HG02763 (cell line): Measurements from ENCODE around the gene SPECC1.
"Not testable (repeated sequence)": the region's sequence is repeated elsewhere in the genome, so short reads cannot be mapped to it uniquely, and the experiment has no call there.

ENCODE experiments used
- ATAC-seq: cut with Tn5 transposase; IDR thresholded peaks from one replicate; pipeline ENCODE4 v1.9.1; 2021; ENCODE audit warnings: mild to moderate bottlenecking, moderate library complexity; ENCODE audit not compliant: unreplicated experiment

Gene SPECC1

DNA sequence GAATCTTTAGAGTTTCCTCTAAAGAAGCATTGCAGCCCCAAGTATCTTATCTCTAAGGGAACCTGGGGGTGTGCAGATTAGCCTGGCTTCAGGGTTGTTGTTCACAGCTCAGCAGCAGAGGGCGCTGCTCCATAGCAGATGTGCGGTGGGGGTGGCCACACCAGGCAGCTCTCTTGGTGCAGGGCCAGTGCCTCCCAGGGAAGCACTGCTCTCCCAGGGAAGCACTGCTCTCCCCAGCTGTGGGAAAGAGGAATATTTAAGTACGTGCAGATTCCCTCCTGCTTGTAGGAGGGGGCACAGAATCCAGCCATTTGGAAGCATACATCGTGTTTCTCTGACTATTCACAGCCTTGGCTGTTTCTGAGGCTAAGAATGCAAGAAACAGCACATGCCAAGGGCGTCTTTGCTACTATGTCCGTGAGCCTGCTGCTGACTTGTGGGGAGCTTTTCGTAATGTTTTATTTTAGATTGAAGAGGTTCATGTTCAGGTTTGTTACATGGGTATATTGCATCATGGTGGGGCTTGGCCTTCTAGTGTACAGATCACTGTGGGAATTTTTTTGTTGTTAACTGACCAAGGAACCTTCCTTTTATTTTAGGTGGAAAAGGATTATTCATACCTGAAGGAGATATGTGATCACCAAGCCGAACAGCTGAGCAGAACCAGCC, 217.8 kb downstream of the SPECC1 start:
- ATAC-seq, result peak; percentile 53

DNA sequence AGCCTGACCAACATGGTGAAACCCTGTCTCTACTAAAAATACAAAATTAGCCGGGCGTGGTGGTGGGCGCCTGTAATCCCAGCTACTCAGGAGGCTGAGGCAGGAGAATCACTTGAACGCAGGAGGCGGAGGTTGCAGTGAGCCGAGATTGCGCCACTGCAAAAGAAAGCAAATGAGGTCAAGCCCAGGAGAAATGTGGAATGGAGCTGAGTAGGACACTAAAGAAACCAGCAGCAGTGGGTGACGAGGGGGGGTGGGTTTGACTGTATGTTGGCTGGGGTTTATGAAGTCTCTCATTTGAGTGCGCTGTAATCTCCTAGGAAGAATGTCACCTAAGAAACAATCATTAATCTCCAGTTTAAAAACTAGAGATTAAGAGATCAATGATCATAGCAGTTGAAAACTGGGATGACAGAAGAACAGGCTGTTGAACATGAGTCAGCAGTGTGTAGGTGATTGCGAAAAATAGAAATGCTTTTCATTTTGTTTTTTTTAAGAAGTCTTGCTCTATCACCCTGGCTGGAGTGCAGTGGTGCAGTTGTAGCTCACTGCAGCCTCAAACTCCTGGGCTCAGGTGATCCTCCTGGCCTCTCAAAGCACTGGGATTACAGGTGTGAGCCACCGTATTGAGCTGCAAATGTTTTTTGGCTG, 218.7 kb downstream of the SPECC1 start:
- ATAC-seq, result not testable (repeated sequence)

DNA sequence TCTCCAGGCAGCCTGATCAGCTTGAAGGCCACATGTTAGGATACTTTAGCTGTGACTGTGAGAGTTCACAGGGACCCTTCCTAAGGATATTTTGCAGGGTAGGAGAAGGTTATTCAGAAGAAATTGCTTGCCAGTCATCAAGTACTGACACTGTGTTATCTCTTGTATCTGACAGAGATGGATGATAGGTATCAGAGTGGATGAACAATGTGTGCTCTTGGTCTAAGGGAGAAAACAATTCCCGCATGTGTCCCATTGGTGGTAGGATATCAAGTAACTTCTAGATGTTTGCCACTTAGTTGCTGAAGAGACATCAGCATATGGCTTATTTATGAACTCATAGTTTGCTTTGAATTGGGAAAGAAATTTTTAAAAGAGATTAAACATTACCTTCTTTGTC, 219.3 kb downstream of the SPECC1 start:
- no peak for ATAC-seq

DNA sequence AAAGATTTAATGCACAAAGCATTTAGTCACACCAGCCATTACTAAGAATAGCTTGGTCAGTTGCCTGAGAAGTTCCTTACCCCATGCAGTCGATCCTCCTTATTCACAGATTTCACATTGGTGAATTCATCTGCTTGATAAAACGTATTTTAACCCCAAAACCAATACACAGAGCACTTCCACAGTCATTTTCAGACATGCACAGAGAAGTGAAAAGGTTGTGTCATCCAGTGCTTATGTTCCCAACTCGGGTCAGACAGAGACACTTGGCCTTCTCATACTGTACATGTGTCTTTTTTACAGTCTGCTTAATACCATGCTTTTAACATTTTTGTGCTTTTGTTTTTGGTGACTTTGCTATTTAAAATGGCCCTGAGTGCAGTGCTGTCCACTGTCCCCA, 219.7 kb downstream of the SPECC1 start:
- no peak for ATAC-seq

DNA sequence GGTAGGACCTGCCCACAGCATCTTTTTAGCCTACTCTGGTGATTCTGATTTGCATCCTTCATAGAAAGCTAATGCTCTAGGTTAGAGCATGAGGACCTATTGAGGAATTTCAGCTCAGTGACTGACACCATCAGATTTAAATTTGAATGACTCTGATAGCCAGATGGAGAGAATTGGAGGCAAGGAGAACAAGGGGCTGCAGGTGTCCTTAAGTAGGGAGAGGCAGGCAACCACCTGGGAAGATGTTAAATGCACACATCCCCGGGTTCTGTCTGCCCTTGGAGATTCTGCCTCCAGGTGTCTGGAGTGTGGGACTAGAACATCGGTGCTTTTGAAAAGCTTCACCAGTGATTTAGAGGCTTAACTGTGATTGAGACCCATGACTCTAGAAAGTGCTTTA, 221.8 kb downstream of the SPECC1 start:
- ATAC-seq, result no peak

DNA sequence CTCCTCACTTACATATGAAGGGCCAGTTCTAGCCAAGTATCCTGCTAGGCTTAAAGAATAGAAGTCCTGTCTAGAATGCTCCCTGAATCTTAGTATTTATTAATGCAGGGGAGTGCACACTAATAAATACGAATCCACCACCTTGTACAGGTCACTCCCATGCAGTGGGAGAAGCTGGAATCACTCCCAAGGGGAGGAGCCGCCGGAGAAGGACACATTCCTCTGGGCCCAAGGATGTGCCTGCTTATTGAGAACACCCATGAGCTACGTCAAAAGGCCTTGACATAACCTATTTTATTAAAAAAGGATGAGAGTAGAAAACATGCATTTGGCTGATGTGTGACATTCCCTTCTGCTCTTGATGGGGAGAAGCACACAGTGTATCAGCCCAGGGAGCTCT, 223.5 kb downstream of the SPECC1 start:
- no peak for ATAC-seq

DNA sequence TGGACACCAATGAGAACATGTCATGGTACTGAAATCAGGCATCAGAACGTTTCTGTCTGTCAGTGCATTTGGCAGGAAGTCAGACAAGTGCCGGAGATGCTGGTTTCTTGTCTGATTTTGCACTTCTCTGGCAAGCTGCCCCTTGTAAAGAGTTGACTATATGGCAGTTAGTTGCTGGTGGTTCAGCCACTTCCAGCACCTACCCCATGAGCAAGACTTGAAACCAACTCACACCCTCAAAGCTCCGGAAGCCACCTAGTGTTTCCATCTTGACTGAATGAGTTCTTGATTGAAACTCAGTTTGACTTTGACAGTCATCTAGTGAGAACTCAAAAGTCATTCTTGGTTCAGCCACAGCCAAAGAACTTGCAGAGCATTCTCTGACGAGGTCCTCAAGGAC, 225.1 kb downstream of the SPECC1 start:
- ATAC-seq, result no peak

DNA sequence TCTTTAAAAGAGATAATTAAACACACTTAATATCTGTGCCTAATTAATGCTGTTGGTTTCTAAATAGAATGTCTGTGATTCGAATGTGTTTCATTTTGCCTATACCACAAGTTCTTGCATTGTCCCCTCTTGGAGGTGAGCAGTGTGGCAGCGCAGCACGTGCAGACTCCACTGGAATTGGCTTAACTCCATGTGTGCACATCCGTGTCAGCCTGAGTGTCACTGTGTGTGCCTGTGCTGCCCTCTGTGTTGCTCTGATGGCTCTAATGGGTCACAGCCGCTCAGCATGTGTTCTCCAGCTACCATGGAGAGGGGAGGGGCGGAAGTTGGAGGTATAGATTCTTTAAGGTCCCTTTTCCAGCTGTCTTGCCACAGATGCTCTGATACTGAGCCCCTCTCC, 226.6 kb downstream of the SPECC1 start:
- no peak for ATAC-seq

DNA sequence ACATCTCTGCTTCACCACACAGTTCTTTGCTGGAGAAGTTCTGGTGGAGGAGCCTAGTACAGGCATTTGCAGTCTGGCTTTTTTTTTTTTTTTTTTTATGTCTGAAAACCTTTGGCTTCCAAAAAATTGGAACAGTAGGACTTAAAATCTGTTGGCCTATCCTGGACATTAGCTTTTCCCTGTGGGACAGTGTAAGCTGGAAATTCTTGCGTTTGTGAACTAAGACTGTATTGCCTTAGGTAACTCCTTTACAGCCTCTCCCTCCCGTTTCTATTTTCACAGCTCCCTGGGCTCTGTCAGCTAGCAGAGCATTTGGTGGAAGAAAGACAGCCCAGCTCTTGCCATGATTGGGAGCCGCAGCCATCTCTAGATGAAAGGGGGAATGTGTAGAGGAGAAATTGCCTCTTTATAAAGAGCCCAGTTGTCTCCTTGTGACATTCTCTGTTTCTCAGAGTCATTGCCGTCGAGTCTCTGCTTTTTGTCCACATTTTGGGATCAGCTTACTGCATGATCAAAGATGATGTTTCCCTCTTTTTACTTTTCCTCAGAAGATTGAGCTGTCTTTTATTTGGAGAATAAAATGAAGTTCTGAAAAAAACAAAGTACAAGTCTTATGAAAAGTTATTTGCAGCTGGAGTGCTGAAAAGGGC, 227.5 kb downstream of the SPECC1 start:
- ATAC-seq, result no peak

DNA sequence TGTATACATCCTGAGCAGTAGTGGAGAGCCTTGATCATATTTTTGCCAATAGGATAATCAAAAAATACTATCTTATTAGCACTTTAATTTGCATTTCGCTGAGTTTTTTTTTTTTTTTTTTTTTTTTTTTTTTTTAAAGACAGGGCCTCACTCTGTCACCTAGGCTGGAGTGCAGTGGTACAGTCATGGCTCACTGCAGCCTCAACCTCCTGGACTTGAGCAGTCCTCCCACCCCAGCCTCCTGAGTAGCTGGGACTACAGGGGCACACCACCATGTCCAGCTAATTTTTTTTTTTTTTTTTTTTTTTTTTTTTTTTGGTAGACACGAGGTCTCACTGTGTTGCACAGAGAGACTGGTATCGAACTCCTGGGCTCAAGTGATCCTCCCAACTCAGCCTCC, 230.6 kb downstream of the SPECC1 start:
- not testable (repeated sequence) for ATAC-seq

DNA sequence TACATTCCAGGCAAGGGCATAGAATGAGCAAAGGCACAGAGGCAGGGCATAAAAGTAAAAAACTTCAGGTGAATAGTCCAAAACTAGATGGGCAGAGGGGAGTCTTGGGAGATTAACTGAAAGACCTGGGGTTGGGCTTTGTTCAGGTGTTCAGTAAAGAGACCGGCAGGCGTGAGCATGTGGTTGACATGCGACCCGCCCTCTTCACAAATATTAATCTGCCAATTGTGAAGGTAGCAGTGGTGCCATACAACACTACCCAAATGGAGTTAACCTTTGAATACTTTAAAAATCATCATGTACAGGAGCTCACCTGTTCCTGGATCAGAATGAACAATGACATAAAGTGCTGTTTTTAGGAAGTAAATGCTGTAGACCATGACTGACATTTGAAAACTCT, 232.7 kb downstream of the SPECC1 start:
- ATAC-seq, result no peak

DNA sequence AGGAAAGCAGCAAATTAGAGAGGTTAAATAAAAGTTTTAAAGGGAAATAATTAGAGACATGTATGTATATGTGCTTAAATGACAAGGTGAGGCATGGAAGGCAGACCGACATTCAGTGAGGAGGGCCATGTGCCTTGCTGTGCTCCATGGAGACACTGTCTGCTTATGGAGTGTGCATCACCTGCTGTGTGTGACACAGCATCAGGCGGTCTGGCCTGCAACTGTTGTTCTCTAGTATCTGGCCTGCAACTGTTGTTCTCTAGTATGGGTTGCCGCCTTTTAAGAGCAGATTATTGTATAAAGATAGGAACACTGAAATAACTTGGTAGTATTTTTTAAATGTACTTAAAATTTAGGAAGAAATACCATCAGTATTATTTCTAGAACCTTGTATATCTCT, 233.1 kb downstream of the SPECC1 start:
- no peak for ATAC-seq

DNA sequence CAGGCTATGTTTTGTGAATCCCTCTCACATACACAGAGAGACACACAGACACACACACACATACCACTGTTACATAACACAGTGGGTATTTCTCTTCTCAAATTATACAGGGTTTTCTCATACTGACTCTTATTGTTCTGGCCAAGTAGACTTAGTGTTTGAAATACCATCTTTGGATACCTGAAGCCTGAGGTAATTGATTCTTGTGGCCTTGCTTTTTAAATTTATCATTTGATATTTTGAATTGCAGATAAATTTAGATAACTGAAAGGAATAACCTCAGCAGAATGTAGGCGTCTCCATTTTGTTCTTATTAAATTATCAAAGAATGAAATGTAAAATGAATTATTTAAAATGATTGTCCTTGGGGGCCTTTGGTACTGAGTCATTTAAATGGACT, 234.4 kb downstream of the SPECC1 start:
- no peak for ATAC-seq

DNA sequence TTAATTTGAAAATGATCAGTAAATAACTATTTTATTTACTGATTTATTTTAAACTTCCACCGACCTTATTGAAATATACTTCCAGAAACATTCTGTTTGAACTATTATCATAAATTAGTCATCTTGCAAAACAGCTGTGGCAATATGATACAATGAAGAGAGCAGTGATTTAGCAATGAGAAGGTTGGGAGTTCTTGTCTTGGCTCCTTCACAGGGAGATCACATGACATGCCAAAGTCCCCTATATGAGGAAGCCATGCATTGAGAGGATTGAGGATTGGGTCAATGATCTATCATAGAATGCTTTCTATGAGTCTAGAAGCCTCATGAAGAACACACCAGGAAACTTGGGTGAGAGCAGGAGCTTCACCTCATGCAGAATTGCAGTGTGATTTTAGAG, 235.5 kb downstream of the SPECC1 start:
- no peak for ATAC-seq

DNA sequence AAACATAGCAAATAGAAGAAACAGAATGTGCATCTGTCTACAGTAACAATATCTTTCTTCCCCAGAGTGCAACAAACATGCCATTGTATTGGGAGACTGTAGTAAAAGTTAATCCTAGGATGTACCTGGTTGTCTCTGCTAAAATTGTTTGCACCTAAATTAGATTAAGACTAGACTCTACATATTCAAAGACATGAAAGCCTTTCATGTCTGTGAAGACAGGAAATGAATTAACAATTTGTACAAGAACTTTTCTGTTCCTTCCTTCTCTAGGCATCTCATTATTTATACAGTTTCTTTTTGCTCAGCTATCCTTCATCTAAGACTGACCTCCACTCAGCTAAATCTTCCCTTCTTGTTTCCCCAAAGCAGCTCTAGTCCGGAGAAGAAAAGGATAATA, 237.5 kb downstream of the SPECC1 start:
- ATAC-seq, result no peak

DNA sequence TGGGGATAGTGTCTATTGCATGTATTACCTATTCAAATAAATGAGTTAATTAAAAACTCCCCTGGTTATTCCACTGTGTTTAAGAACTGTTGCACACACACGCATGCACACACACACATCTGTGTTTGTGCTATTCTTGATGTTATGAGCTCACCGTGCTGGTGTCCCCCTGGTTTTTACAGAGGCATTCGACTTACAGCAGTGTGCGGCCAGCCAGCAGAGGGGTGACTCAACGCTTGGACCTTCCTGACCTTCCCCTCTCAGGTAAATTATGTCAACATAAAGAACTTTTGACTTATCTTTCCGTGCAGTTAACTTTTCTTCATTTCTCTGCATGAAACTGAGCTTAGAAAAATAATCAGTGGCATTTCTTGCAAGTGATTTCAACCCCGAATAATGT, 244.2 kb downstream of the SPECC1 start:
- no peak for ATAC-seq

DNA sequence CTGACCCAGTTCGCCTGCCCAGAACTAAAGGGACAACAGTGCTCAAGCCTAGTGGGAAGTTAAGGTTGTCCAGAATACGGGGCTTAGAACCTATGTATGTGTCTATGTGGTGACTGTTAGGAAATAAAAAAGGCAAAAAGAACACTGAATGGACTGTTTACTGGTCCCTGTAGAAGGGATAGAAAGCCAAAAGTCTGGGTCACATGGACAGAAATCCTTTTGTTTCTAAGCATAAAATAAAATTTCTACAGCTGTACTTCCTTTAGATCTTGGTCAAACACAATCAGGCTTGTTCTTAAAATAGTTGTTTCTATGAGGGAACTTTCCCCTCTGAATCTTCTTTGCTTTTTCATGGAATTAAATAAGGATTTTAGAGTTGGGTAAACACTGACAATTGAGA, 245.4 kb downstream of the SPECC1 start:
- ATAC-seq, result no peak

DNA sequence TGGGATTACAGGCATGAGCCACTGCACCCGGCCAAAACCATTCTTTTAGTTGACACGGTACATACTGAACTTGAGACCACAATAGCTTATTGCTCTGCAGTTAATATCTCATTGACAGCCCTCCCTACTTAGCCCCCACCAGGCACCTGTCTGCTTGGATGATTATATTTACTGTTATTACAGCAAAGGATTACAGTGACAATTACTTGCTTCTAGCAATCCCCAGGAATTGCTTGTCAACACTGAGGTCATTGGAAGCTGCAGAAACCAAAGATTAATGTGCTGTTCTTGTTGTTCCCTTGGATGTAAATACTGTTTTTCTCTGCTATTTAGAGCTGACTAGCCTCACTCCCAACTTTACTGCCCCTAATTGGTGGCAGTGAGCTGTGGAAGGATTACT, 247.0 kb downstream of the SPECC1 start:
- ATAC-seq, result no peak

DNA sequence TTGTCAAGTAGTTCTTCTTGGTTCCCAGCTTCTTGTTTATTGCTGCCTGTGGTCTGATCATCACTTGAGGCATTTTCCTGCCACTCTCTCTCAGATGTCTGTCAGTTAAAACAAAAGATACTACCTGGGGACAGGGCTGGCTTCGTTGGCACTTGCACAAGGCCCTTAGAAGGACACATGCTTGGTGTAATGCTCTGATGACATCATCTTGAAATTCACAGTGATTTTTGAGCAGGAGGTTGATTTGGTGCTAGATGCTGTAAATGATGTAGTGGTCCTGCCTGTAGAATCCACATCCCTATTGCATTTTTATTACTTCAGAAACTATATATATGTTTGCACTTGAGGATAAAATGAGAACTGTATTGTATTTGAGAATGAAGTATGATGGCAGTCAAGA, 247.8 kb downstream of the SPECC1 start:
- no peak for ATAC-seq

DNA sequence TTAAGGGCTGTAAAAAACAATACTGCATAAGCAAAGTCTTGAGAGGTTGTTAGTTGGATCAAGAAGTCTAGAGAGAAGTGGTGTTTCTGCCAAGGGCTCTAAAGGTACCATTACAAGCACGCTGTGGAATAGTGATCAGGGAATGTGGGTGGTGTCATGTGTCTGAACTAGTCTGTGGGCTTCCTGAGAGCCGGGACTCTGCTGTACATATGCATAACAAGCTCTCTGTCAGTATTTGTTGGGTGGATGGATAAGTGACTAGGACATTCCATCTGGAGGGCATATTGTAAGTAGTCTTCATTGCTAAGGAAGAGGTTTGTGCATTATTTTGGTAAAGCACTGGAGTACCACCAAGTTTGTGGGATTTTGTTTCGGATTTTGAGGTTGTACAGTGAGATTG, 248.6 kb downstream of the SPECC1 start:
- no peak for ATAC-seq

DNA sequence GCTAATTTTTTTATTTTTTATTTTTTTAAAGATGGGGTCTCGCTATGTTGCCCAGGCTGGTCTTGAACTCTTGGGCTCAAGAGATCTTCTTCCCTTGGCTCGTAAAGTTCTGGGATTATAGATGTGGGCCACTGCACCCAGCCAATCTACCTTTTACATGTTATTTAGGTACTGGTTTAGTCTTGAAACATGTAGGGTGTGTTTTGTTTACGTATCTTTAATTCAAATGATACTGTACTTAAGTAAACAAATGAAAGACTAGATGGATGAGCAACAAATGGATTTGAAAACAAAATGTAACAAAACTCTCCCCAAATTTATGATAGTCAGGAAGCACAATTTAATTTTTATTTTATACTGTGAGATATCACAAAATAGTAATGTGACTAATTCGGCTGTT, 250.5 kb downstream of the SPECC1 start:
- no peak for ATAC-seq

DNA sequence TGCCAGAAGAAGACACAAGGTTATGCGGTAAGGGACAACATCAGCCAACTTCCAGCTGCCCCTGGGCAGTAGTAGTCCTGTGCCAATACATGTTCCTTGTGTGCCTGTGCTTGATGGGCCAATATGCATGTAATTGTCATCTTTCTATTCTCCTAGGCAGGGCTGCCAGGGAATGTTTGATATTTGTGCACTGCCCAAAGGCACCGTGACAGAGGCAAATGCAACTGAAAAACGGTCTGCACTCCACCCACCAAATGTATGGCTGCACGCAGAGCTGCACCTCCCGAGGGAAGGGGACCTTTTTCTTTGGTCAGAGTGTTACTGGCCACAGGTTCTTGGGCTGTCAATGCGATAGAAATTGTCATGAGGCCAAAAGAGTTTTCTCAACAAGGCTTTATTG, 251.1 kb downstream of the SPECC1 start:
- ATAC-seq, result no peak
